H1 (cell line): ENCODE measurements around the gene PSMC3IP. TPM values are rescaled to one million over a fixed set of nuclear protein-coding genes. Genes with fewer than 3 reads are reported as not detected.

Experiments
- CTCF ChIA-PET: fragments of 300-600 bp; sonication (Branson Sonifier 250); formaldehyde crosslinking; loops from one replicate; lab custom pipeline; 2021; ENCODE audit not compliant: partially characterized antibody; lab: Charles Lee
- POLR2A ChIA-PET: fragments of 300-600 bp; sonication (Branson Sonifier 250); formaldehyde crosslinking; loops from one replicate; lab custom pipeline; 2021; ENCODE audit warnings: inconsistent platforms; ENCODE audit not compliant: partially characterized antibody; lab: Charles Lee
- DNase-seq, 2 experiments: peaks; one replicate each; pipeline versions ENCODE4 v3.0.0 to v3.0.0-alpha.2; 2010 to 2022; ENCODE audit warnings: low spot score in 2 of 2, low read depth in 1 of 2, mixed read lengths in 1 of 2
- FAIRE-seq: peaks from 2 replicates; lab custom pipeline; 2011; peaks lifted over from hg19 to GRCh38; lab: Jason Lieb, UNC
- H2AFZ ChIP-seq: 2 replicates; pipeline ENCODE4 v1.8.1; 2012; ENCODE audit warnings: low read length, inconsistent platforms
- H2AK5ac ChIP-seq: 2 replicates; pipeline ENCODE4 v1.6.1; 2013; ENCODE audit warnings: low read depth, low read length
- H2BK120ac ChIP-seq: replicated peaks from 2 replicates; pipeline ENCODE3; 2013; ENCODE audit warnings: low read depth, low read length, inconsistent platforms
- H2BK12ac ChIP-seq: 2 replicates; pipeline ENCODE4 v1.6.1; 2013; ENCODE audit warnings: low read depth, low read length
- H2BK15ac ChIP-seq: 2 replicates; pipeline ENCODE4 v1.6.1; 2013; ENCODE audit warnings: low read length
- H2BK20ac ChIP-seq: 2 replicates; pipeline ENCODE4 v1.6.1; 2013; ENCODE audit warnings: low read length
- H2BK5ac ChIP-seq: 2 replicates; pipeline ENCODE4 v1.6.1; 2013; ENCODE audit warnings: low read depth, low read length
- H3K14ac ChIP-seq: 2 replicates; pipeline ENCODE4 v1.6.1; 2013; ENCODE audit warnings: inconsistent platforms; ENCODE audit not compliant: insufficient read length
- H3K18ac ChIP-seq: 2 replicates; pipeline ENCODE4 v1.6.1; 2013; ENCODE audit warnings: low read length; ENCODE audit errors: extremely low read depth
- H3K23ac ChIP-seq: 2 replicates; pipeline ENCODE4 v1.6.1; 2013; ENCODE audit warnings: inconsistent platforms; ENCODE audit not compliant: insufficient read length
- H3K23me2 ChIP-seq: 2 replicates; pipeline ENCODE4 v1.6.1; 2013; ENCODE audit warnings: low read depth, low read length
- H3K27ac ChIP-seq: 2 replicates; pipeline ENCODE4 v1.6.1; 2011; ENCODE audit warnings: low read depth, low read length, inconsistent platforms
- H3K27me3 ChIP-seq, 4 experiments: replicated peaks in 1 of 4; 1 replicate in 1 of 4; 2 replicates in 3 of 4; pipeline versions ENCODE4 v1.6.1 to v1.8.1; 2011 to 2013; ENCODE audit warnings: low read length in 3 of 4, mild to moderate bottlenecking in 3 of 4, inconsistent platforms in 2 of 4, mixed read lengths in 2 of 4, moderate library complexity in 1 of 4; ENCODE audit not compliant: control insufficient read depth in 3 of 4, insufficient read depth in 3 of 4; ENCODE audit errors: extremely low read depth in 1 of 4
- H3K36me3 ChIP-seq, 4 experiments: 2 replicates each; pipeline versions ENCODE4 v1.6.1 to v1.8.1; 2011 to 2013; ENCODE audit warnings: mild to moderate bottlenecking in 4 of 4, low read length in 3 of 4, moderate library complexity in 2 of 4, control low read depth in 1 of 4, inconsistent platforms in 1 of 4; ENCODE audit not compliant: insufficient read depth in 4 of 4, control insufficient read depth in 2 of 4
- H3K4ac ChIP-seq: replicated peaks from 2 replicates; pipeline ENCODE3; 2013; ENCODE audit warnings: low read length, low read depth, mixed read lengths, inconsistent platforms; ENCODE audit not compliant: insufficient read length
- H3K4me1 ChIP-seq, 4 experiments: replicated peaks in 1 of 4; 1 replicate in 1 of 4; 2 replicates in 3 of 4; pipeline versions ENCODE4 v1.6.1 to v1.8.1; 2011 to 2013; ENCODE audit warnings: low read length in 3 of 4, inconsistent platforms in 2 of 4, mixed read lengths in 1 of 4; ENCODE audit not compliant: insufficient read depth in 4 of 4, control insufficient read depth in 3 of 4
- H3K4me2 ChIP-seq, 2 experiments: 2 replicates each; pipeline versions ENCODE4 v1.6.1 to v1.8.1; 2011 to 2013; ENCODE audit warnings: low read depth in 2 of 2, low read length in 2 of 2, control low read depth in 1 of 2, inconsistent platforms in 1 of 2, mild to moderate bottlenecking in 1 of 2; ENCODE audit not compliant: insufficient read depth in 1 of 2
- H3K4me3 ChIP-seq, 4 experiments: fragments of 200-600, 300-600 bp in 1 of 4; sonication (generic), shearing (Covaris generic), sonication (Bioruptor Twin) in 1 of 4; 2 replicates each; pipeline versions ENCODE4 v1.5.1 to v1.8.1; 2011 to 2016; ENCODE audit warnings: low read length in 4 of 4, low read depth in 3 of 4, control low read depth in 2 of 4, inconsistent platforms in 2 of 4, mild to moderate bottlenecking in 2 of 4, mixed read lengths in 1 of 4, moderate library complexity in 1 of 4; ENCODE audit not compliant: insufficient read depth in 2 of 4; ENCODE audit errors: extremely low read depth in 1 of 4
- H3K56ac ChIP-seq: replicated peaks from 2 replicates; pipeline ENCODE3; 2013; ENCODE audit warnings: low read depth, mild to moderate bottlenecking, mixed read lengths, low read length, inconsistent platforms; ENCODE audit not compliant: insufficient read length
- H3K79me1 ChIP-seq: 2 replicates; pipeline ENCODE4 v1.6.1; 2013; ENCODE audit warnings: low read depth, low read length, control low read depth
- H3K79me2 ChIP-seq, 2 experiments: 2 replicates each; pipeline versions ENCODE4 v1.6.1 to v1.8.1; 2012 to 2013; ENCODE audit warnings: low read length in 2 of 2, mild to moderate bottlenecking in 2 of 2, inconsistent platforms in 1 of 2; ENCODE audit not compliant: insufficient read depth in 2 of 2, control insufficient read depth in 1 of 2
- H3K9ac ChIP-seq, 4 experiments: replicated peaks in 1 of 4; 1 replicate in 1 of 4; 2 replicates in 3 of 4; pipeline versions ENCODE4 v1.6.1 to v1.8.1; 2011 to 2013; ENCODE audit warnings: low read depth in 3 of 4, low read length in 3 of 4, control low read depth in 2 of 4, mild to moderate bottlenecking in 2 of 4, moderate library complexity in 2 of 4, inconsistent platforms in 1 of 4; ENCODE audit errors: extremely low read depth in 1 of 4
- H3K9me3 ChIP-seq, 2 experiments: 2 replicates each; pipeline versions ENCODE4 v1.6.1 to v1.8.1; 2012 to 2013; ENCODE audit warnings: mild to moderate bottlenecking in 2 of 2, moderate library complexity in 2 of 2, control low read depth in 1 of 2, inconsistent platforms in 1 of 2, low read depth in 1 of 2, low read length in 1 of 2, mixed read lengths in 1 of 2; ENCODE audit not compliant: insufficient read depth in 2 of 2
- H4K20me1 ChIP-seq, 2 experiments: replicated peaks in 1 of 2; 2 replicates each; pipeline versions ENCODE3 to v1.8.1; 2011 to 2013; ENCODE audit warnings: inconsistent platforms in 2 of 2, low read length in 2 of 2, mild to moderate bottlenecking in 1 of 2; ENCODE audit not compliant: insufficient read depth in 2 of 2, control insufficient read depth in 1 of 2
- H4K5ac ChIP-seq: 2 replicates; pipeline ENCODE4 v1.6.1; 2013; ENCODE audit warnings: low read length, low read depth, mixed read lengths, inconsistent platforms; ENCODE audit not compliant: insufficient read length
- H4K8ac ChIP-seq: 2 replicates; pipeline ENCODE4 v1.8.0; 2013; ENCODE audit warnings: mild to moderate bottlenecking, moderate library complexity, low read length, inconsistent platforms; ENCODE audit not compliant: insufficient read depth; ENCODE audit errors: extremely low read depth
- H4K91ac ChIP-seq: replicated peaks from 2 replicates; pipeline ENCODE3; 2013; ENCODE audit warnings: low read length, mixed read lengths, inconsistent platforms; ENCODE audit not compliant: insufficient read length
- CHD1 ChIP-seq: IDR thresholded peaks from 2 replicates; pipeline ENCODE4 v1.6.1; 2012; ENCODE audit warnings: low read depth, low read length, improper control_type of control experiment
- JUN ChIP-seq: IDR thresholded peaks from 2 replicates; pipeline ENCODE4 v1.6.1; 2011; ENCODE audit warnings: low read depth, mild to moderate bottlenecking, improper control_type of control experiment, low read length
- KDM4A ChIP-seq: IDR thresholded peaks from one replicate; pipeline ENCODE4 v1.7.1; 2012; ENCODE audit warnings: low read depth, mild to moderate bottlenecking, moderate library complexity, low read length, inconsistent platforms; ENCODE audit not compliant: severe bottlenecking
- SIN3A ChIP-seq, 2 experiments: IDR thresholded peaks in 1 of 2; conservative IDR thresholded peaks in 1 of 2; 2 replicates each; pipeline ENCODE4 v1.6.1; 2011 to 2012; ENCODE audit warnings: low read length in 2 of 2, improper control_type of control experiment in 1 of 2, low read depth in 1 of 2, mild to moderate bottlenecking in 1 of 2
- SP1 ChIP-seq: IDR thresholded peaks from 2 replicates; pipeline ENCODE4 v1.6.1; 2011; ENCODE audit warnings: low read depth, low read length
- SRF ChIP-seq: IDR thresholded peaks from 2 replicates; pipeline ENCODE4 v1.6.1; 2011; ENCODE audit warnings: mild to moderate bottlenecking, low read depth, low read length, moderate library complexity
- TAF1 ChIP-seq: IDR thresholded peaks from 2 replicates; pipeline ENCODE4 v1.6.1; 2011; ENCODE audit warnings: mild to moderate bottlenecking, low read depth, low read length
- TEAD4 ChIP-seq: IDR thresholded peaks from 2 replicates; pipeline ENCODE4 v1.6.1; 2012; ENCODE audit warnings: low read depth, low read length, inconsistent platforms, mixed read lengths
- USF2 ChIP-seq: IDR thresholded peaks from 2 replicates; pipeline ENCODE4 v1.6.1; 2011; ENCODE audit warnings: low read length, improper control_type of control experiment
- YY1 ChIP-seq: IDR thresholded peaks from 2 replicates; pipeline ENCODE4 v1.6.1; 2011; ENCODE audit warnings: low read depth, mild to moderate bottlenecking, low read length
- ZNF274 ChIP-seq: IDR thresholded peaks from 2 replicates; pipeline ENCODE4 v1.7.0; 2012; ENCODE audit warnings: low read length, borderline replicate concordance; ENCODE audit errors: extremely low read depth
- WGBS, 2 experiments: shearing (Covaris generic) in 1 of 2; methylation state at CpG; one replicate each; pipeline versions ENCODE4 v1.1.6 to v1.1.7; 2013 to 2015; ENCODE audit warnings: low lambda C conversion rate in 2 of 2, mixed read lengths in 2 of 2, inconsistent platforms in 1 of 2, low coverage in 1 of 2, missing lambda C conversion rate in 1 of 2; ENCODE audit not compliant: insufficient replicate concordance in 2 of 2, insufficient coverage in 1 of 2, insufficient read length in 1 of 2; ENCODE audit errors: extremely low coverage in 1 of 2, missing lambda C conversion rate in 1 of 2; 5-methylcytosine and 5-hydroxymethylcytosine counted together
- polyA plus RNA-seq, 7 experiments: library from polyadenylated mRNA; depleted of rRNA in 3 of 7; stranded (reverse) in 5 of 7; unstranded in 2 of 7; fragments of >200 nt in 5 of 7; fragments of 200-250 nt in 2 of 7; gene quantifications; 1 replicate in 5 of 7; 2 replicates in 1 of 7; 4 replicates in 1 of 7; pipeline versions ENCODE4 v1.2.1 to v1.2.3, GENCODE V29; 2011 to 2013; ENCODE audit warnings: missing spikeins in 2 of 7, mixed read lengths in 2 of 7
- total RNA-seq: library from RNA; stranded (reverse); fragmentation: NEBNext Ultra II Directional; extraction: Animal tissue kit (Norgen Biotek cat#: 25700); gene quantifications from 2 replicates; pipeline ENCODE4 v1.2.1, GENCODE V29; 2021

Gene PSMC3IP
- total and polyA plus RNA-seq, 2 of the 8 experiments (the other 6 are each of a cell fraction or from before 2014, with no cell fraction given): 11.5 to 21.9 TPM

DNA sequence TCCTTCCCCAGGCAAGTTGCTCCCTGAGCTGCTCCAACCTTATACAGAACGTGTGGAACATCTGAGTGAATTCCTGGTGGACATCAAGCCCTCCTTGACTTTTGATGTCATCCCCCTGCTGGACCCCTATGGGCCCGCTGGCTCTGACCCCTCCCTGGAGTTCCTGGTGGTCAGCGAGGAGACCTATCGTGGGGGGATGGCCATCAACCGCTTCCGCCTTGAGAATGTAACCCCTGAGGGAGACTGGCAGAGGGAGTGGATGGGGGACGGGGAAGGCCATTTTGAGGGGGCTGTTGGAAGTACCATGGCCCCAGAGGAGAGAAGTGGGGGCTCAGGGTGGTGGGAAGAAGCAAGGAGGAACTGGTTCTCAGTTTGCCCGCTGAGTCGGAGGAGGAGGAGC is 13.6 kb downstream of the PSMC3IP start:
- no peak overlapping the region for H3K18ac ChIP-seq
- H3K14ac ChIP-seq: no peak overlapping the region
- DNase-seq (no peak), FAIRE-seq (no peak)
- H3K9ac ChIP-seq: no peak overlapping the region
- no peak overlapping the region for H2BK5ac ChIP-seq
- peaks cover 5 to 19% (median 15%) of the 10 kb centered on the region in 4 experiments for H3K36me3 ChIP-seq
- no peak overlapping the region for H4K91ac ChIP-seq
- H3K23ac ChIP-seq: no peak overlapping the region
- peaks cover 0 to 1% of the 10 kb centered on the region in 2 experiments for H4K20me1 ChIP-seq
- no peak overlapping the region for H2AK5ac ChIP-seq
- H4K8ac ChIP-seq: no peak overlapping the region
- no peak overlapping the region for H3K27ac ChIP-seq
- peaks cover 17% of the 10 kb centered on the region for H3K79me1 ChIP-seq
- TF ChIP-seq SRF: no peak
- no peak for TF ChIP-seq YY1
- no peak for TF ChIP-seq TAF1
- no peak for TF ChIP-seq KDM4A
- TF ChIP-seq CHD1: no peak
- no peak for TF ChIP-seq SIN3A (conservative IDR thresholded peaks at IDR 0.05 in 1 of 2, IDR thresholded peaks at IDR 0.05 in 1 of 2; ENCODE audit: low read depth in 1 of 2, low read length in 2 of 2)
- TF ChIP-seq USF2: no peak
- no peak for TF ChIP-seq ZNF274
- no peak for TF ChIP-seq SP1
- no peak for TF ChIP-seq JUN
- TF ChIP-seq TEAD4: no peak
- no peak overlapping the region for H2BK12ac ChIP-seq
- no peak overlapping the region for H2BK20ac ChIP-seq
- H3K79me2 ChIP-seq: peaks cover 9 to 22% of the 10 kb centered on the region in 2 experiments; a peak in 3 of 4 replicates
- no peak overlapping the region for H3K4ac ChIP-seq
- no peak overlapping the region for H3K56ac ChIP-seq
- no peaks in the 10 kb centered on the region for H3K27me3 ChIP-seq
- H3K23me2 ChIP-seq: peaks cover 18% of the 10 kb centered on the region
- 80% methylated on average over 8 of the region's 9 CpGs; no CpG with 5 or more reads in 1 of the 2 experiments for WGBS, 2 experiments
- H3K4me1 ChIP-seq: peaks cover 0 to 21% (median 9%) of the 10 kb centered on the region in 4 experiments; a peak in 5 of 7 replicates
- H4K5ac ChIP-seq: no peak overlapping the region
- no peaks in the 10 kb centered on the region for H3K9me3 ChIP-seq
- ChIA-PET POLR2A (interaction anchor here (1.1 to 8.1 kb wide), 2 partner anchors 12 to 19 kb away, joined by 3 to 74 read pairs; partner anchors contain the start of gene PSMC3IP), CTCF (interaction anchor here (1.0 to 2.6 kb wide), 5 partner anchors 10 to 746 kb away, joined by 3 to 15 read pairs (median 4); partner anchors contain the start of gene HSD17B1)
- H2AFZ ChIP-seq: no peak overlapping the region
- H3K4me3 ChIP-seq: no peak overlapping the region
- H2BK120ac ChIP-seq: no peak overlapping the region
- no peak overlapping the region for H2BK15ac ChIP-seq
- peak overlapping the region in 1 of 2 experiments; percentile 88; a peak in 1 of 4 replicates for H3K4me2 ChIP-seq
